Spleen (tissue), 7 donors: ENCODE results near the gene SAMD3.

Experiments used
- CTCF ChIP-seq, 11 experiments: fragments of 200-600 bp in 7 of 11; fragments of 450-650 bp in 4 of 11; sonication (generic) in 4 of 11; IDR thresholded peaks in 8 of 11; conservative IDR thresholded peaks in 3 of 11; 1 replicate in 7 of 11; 2 replicates in 4 of 11; pipeline versions ENCODE4 v1.4.0 to v1.8.0; 2016 to 2021; ENCODE audit warnings: antibody characterized with exemption in 11 of 11, inconsistent platforms in 4 of 11, mild to moderate bottlenecking in 1 of 11
- POLR2A ChIP-seq, 3 donors: fragments of 450-650 bp; IDR thresholded peaks; one replicate each; pipeline ENCODE4 v1.5.1; 2017; ENCODE audit warnings: antibody characterized with exemption in 3 of 3, mild to moderate bottlenecking in 1 of 3
- donor health status: DM: no; HTN: no; CAD: no; lungs with moderate emphysema.
- donor health status: DM: no; HTN: no; CAD: no.
- donor health status: DM: no; HTN: no; CAD: no.

- no peak for TF ChIP-seq CTCF (IDR thresholded peaks at IDR 0.05 in 8 of 11, conservative IDR thresholded peaks at IDR 0.05 in 3 of 11)
- no peak for TF ChIP-seq POLR2A (IDR thresholded peaks at IDR 0.05)
These were observed 22.7 kb downstream of the SAMD3 start for GRCh38 chr6:130200020-130200419.
